Smooth muscle cell (in vitro differentiated cells): ENCODE measurements around the gene SFMBT1. TPM values are rescaled to one million over a fixed set of nuclear protein-coding genes. Genes with fewer than 3 reads are reported as not detected.

ENCODE experiments used
- DNase-seq: peaks from one replicate; lab custom pipeline; 2025; ENCODE audit not compliant: unreplicated experiment; lab: John Stamatoyannopoulos, UW
- H2AFZ ChIP-seq: fragments of 200-600 bp; sonication (generic); 2 replicates; pipeline ENCODE4 v1.6.0; 2016; ENCODE audit warnings: antibody characterized with exemption, low read depth, mild to moderate bottlenecking
- H3F3A ChIP-seq: fragments of 200-600 bp; sonication (generic); 2 replicates; pipeline ENCODE4 v1.6.0; 2017; ENCODE audit warnings: antibody characterized with exemption, low read depth
- H3K27ac ChIP-seq: fragments of 200-600 bp; sonication (generic); 2 replicates; pipeline ENCODE4 v1.5.1; 2016; ENCODE audit warnings: low read depth, mild to moderate bottlenecking
- H3K27me3 ChIP-seq: fragments of 200-600 bp; sonication (generic); 2 replicates; pipeline ENCODE4 v1.6.1; 2016; ENCODE audit warnings: low read depth, mild to moderate bottlenecking
- H3K36me3 ChIP-seq: fragments of 200-600 bp; sonication (generic); 2 replicates; pipeline ENCODE4 v1.5.1; 2016; ENCODE audit warnings: low read depth
- H3K4me1 ChIP-seq: fragments of 200-600 bp; sonication (generic); 2 replicates; pipeline ENCODE4 v1.5.1; 2016; ENCODE audit warnings: low read depth
- H3K4me2 ChIP-seq: fragments of 200-600 bp; sonication (generic); 2 replicates; pipeline ENCODE4 v1.6.0; 2016; ENCODE audit warnings: mild to moderate bottlenecking
- H3K4me3 ChIP-seq: fragments of 200-600 bp; sonication (generic); 2 replicates; pipeline ENCODE4 v1.5.1; 2016; ENCODE audit warnings: mild to moderate bottlenecking
- H3K79me2 ChIP-seq: fragments of 200-600 bp; sonication (generic); 2 replicates; pipeline ENCODE4 v1.6.0; 2016; ENCODE audit warnings: low read depth, mild to moderate bottlenecking
- H3K9ac ChIP-seq: fragments of 200-600 bp; sonication (generic); 2 replicates; pipeline ENCODE4 v1.6.0; 2016; ENCODE audit warnings: low read depth
- H3K9me3 ChIP-seq: fragments of 200-600 bp; sonication (generic); replicated peaks from 2 replicates; pipeline ENCODE4 v1.5.1; 2016; ENCODE audit warnings: low read depth
- H4K20me1 ChIP-seq: fragments of 200-600 bp; sonication (generic); 2 replicates; pipeline ENCODE4 v1.6.0; 2016; ENCODE audit warnings: low read depth
- WGBS: methylation state at CpG from one replicate; pipeline ENCODE4 v1.1.7; 2016; ENCODE audit warnings: low lambda C conversion rate; 5-methylcytosine and 5-hydroxymethylcytosine counted together
- polyA plus RNA-seq: library from polyadenylated mRNA; unstranded; fragments of >200 nt; fragmentation: Nextera tagmentation; extraction: Ambion mirVana; gene quantifications from 2 replicates; pipeline ENCODE4 v1.2.1, GENCODE V29; 2016
- total RNA-seq: library from RNA; depleted of rRNA; stranded (reverse); fragments of >200 nt; gene quantifications from 2 replicates; pipeline ENCODE4 v1.2.3, GENCODE V29; 2014
- TF ChIP-seq, protein P1 (sequence below): fragments of 200-600 bp; sonication (generic); IDR thresholded peaks from 2 replicates; pipeline ENCODE4 v1.5.1; 2017; ENCODE audit warnings: borderline replicate concordance, mild to moderate bottlenecking, antibody characterized with exemption; ENCODE audit not compliant: insufficient read depth, poor library complexity, severe bottlenecking

SFMBT1 gene
- total and polyA plus RNA-seq, 2 experiments from 2014 or later = 1.4 to 2.2 TPM

DNA sequence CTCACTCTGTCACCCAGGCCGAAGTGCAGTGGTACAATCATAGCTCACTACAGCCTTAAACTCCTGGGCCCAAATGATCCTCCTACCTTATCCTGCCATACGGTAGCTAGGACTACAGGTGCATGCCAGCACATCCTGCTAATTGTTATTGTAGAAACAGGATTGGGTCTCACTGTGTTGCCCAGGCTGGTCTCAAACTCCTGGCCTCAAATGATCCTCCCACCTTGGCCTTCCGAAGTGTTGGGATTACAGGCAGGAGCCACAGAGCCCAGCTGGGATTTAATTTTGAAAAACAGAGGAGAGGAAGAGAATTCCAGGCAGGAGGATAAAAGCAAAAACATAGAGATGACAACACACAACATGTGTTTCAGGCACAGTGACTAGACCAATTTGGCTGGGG lies 40.5 kb downstream of the SFMBT1 start:
- Histone ChIP-seq H3K4me2 (no peak overlapping the region), H2AFZ (no peak overlapping the region), H4K20me1 (no peaks in the 10 kb centered on the region), H3K9ac (no peak overlapping the region), H3K9me3 (no peaks in the 10 kb centered on the region), H3K27ac (no peak overlapping the region), H3K27me3 (no peaks in the 10 kb centered on the region), H3K36me3 (no peaks in the 10 kb centered on the region), H3K4me1 (no peaks in the 10 kb centered on the region), H3F3A (no peaks in the 10 kb centered on the region), H3K4me3 (no peak overlapping the region), H3K79me2 (no peaks in the 10 kb centered on the region)
- 78% methylated on average over 3 of the region's 3 CpGs for WGBS
- TF ChIP-seq, protein P1, sequence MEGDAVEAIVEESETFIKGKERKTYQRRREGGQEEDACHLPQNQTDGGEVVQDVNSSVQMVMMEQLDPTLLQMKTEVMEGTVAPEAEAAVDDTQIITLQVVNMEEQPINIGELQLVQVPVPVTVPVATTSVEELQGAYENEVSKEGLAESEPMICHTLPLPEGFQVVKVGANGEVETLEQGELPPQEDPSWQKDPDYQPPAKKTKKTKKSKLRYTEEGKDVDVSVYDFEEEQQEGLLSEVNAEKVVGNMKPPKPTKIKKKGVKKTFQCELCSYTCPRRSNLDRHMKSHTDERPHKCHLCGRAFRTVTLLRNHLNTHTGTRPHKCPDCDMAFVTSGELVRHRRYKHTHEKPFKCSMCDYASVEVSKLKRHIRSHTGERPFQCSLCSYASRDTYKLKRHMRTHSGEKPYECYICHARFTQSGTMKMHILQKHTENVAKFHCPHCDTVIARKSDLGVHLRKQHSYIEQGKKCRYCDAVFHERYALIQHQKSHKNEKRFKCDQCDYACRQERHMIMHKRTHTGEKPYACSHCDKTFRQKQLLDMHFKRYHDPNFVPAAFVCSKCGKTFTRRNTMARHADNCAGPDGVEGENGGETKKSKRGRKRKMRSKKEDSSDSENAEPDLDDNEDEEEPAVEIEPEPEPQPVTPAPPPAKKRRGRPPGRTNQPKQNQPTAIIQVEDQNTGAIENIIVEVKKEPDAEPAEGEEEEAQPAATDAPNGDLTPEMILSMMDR = no peak
- no peak for DNase-seq

DNA sequence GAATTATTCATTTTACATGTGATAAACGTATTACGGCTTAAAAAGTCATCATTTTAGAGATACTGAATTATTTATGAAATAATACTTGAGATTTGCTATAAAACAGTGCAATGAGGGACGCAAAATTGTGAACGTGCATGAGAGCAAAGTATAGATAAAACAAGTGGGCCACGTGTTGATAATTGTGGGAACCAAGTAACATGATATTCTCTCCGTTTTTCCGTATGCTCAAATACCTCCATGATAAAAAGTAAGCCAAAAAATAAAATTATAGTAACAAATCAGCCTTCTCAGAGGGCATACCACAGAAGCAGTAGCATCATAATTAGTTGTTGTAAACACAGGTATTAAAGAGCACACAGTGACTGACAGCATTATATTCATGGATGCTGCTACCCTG lies 42.6 kb downstream of the SFMBT1 start:
- Histone ChIP-seq H3F3A (no peaks in the 10 kb centered on the region), H3K9ac (no peak overlapping the region), H3K27ac (no peak overlapping the region), H3K79me2 (no peaks in the 10 kb centered on the region), H3K36me3 (no peaks in the 10 kb centered on the region), H4K20me1 (no peaks in the 10 kb centered on the region), H3K4me2 (no peak overlapping the region), H3K9me3 (no peaks in the 10 kb centered on the region), H3K4me1 (no peaks in the 10 kb centered on the region), H2AFZ (no peak overlapping the region), H3K4me3 (no peak overlapping the region), H3K27me3 (no peaks in the 10 kb centered on the region)
- WGBS = 92% methylated on average over 7 of the region's 7 CpGs
- TF ChIP-seq, protein P1 = no peak
- no peak for DNase-seq

DNA sequence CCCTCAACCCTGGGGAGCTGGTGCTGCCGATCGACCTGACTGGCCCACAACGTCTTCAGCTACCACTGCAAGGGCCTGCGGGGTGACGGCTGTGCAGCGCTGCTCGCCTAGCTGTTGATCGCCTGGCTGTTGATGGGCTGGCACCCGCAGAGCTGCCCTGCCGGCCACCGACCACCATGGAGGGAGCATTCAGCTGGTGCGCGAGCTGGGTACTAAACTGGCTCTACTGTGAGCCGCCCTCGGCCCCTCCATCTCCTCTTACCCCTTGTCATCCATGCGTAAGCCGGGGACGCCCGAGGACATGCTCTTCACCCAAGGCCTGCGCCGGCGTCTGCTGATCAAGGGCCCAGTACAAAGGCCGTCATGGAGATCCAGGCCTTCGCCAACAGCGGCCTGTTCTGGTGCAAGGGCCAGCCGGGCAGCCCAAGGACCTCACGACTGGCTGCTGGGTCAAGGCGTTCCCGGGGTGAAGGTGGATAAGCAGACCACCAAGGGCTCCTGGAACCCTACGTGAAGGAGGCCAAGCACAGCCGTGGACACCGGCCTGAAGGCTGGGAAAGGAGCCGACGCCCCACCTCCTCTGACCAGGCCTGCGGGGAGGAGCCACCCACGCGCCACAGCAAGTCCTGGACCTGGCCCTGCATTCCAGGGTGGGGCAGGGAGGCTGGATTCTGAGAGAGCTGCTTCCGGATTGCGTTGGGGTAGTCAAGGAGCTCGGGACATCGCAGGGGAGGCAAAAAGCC lies 46.9 kb downstream of the SFMBT1 start:
- no peak for DNase-seq
- Histone ChIP-seq H2AFZ (no peak overlapping the region), H3K9me3 (no peaks in the 10 kb centered on the region), H3K27me3 (no peaks in the 10 kb centered on the region), H3K4me2 (no peak overlapping the region), H3K4me3 (no peak overlapping the region), H3K4me1 (no peaks in the 10 kb centered on the region), H3K27ac (no peak overlapping the region), H3K79me2 (no peaks in the 10 kb centered on the region), H4K20me1 (no peaks in the 10 kb centered on the region), H3K9ac (no peak overlapping the region), H3K36me3 (no peaks in the 10 kb centered on the region), H3F3A (no peaks in the 10 kb centered on the region)
- 96% methylated on average over 41 of the region's 41 CpGs for WGBS
- TF ChIP-seq, protein P1 = no peak

DNA sequence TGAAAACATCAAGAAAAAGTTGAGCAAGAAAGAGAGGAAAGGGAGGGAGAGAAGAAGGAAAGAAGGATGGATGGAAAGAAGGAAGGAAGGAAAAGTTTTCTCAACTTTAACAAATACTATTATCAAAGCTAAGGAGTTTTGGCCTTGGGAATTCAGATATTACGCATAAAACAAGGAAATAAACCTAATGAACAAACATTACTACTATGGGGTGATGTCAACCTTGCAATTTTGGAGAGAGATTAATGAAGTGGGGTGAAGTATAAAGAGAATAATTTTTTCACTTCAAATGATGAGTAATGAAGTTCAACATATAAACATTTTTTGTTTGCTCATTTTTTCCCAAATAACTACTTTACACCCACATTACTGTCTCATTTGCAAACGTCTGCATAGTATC lies 55.2 kb downstream of the SFMBT1 start:
- TF ChIP-seq, protein P1 = no peak
- DNase-seq = no peak

More for the DNA sequence above, 55.2 kb downstream of the SFMBT1 start:
- Histone ChIP-seq H4K20me1 (no peaks in the 10 kb centered on the region), H3K4me1 (no peaks in the 10 kb centered on the region), H3K79me2 (no peaks in the 10 kb centered on the region), H2AFZ (no peak overlapping the region), H3K27ac (no peak overlapping the region), H3K36me3 (no peaks in the 10 kb centered on the region), H3K4me3 (no peak overlapping the region), H3K9me3 (no peaks in the 10 kb centered on the region), H3F3A (no peaks in the 10 kb centered on the region), H3K9ac (no peak overlapping the region), H3K4me2 (no peak overlapping the region), H3K27me3 (no peaks in the 10 kb centered on the region)
- WGBS = 74% methylated on average over 2 of the region's 2 CpGs
